GM21786 (cell line): ENCODE measurements around the gene PLEKHA1.

ENCODE experiments used
- ATAC-seq: cut with Tn5 transposase; IDR thresholded peaks from one replicate; pipeline ENCODE4 v1.9.1; 2021; ENCODE audit not compliant: unreplicated experiment

PLEKHA1 gene

DNA sequence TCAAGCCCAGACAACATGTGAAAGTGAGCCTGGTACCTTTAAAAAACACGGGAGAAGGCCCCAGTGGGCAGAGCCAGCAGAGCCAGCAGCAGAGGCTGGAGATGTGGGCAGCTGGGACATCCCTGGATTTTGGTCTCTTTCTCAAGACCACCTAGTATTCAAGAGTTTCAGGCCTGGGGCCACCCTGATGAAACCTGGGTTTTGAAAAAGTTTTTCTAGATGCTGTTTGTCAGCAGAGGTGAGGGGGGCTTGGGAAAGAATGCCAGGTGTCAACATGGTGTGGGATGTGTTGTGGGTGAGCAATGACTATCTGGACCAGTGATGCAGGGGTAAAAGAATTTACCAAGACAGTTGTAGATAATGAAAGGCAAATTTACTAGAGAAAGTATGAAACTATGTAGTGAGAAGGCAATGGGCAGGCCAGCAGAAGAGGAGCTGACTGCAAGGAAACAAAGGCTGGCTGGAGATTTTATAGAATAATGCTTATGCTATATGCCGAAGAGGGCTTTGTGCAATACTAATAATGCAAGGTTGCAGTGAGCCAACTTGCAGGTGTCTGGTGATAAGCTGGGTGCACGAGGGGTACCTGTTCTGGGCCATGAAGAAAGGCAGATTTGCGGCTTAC, 28.1 kb upstream of the PLEKHA1 start:
- no peak for ATAC-seq

DNA sequence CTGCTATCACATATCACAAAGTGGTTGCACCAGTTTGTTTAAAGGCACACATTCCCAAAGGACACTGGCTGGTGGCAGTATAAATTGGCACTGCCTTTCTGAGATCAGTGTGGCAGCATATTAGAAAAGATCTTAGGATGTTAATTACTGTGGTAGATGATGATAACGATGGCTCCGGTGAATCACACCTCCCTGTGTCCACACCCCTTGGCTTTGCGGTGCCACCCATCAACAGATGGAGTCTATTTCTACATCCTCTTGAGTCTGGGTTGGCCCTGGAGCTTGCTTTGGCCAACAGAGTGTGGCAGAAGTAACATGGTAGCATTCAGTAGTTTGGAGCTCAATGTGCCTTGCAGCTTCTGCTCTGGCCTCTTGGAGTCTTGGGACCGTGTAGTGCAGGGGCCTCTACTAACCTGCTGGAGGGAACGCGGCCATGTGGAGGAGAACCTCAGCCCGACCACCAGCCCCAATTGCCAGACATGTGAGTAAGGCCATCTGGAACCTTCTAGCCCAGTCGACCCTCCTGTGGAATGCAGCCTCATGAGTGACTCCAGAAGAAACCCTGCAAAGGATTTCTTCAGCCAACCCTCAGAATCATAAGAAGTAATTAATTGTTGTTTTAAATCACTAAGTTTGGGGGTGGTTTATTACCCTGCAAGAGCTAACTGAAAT, 27.2 kb upstream of the PLEKHA1 start:
- no peak for ATAC-seq

DNA sequence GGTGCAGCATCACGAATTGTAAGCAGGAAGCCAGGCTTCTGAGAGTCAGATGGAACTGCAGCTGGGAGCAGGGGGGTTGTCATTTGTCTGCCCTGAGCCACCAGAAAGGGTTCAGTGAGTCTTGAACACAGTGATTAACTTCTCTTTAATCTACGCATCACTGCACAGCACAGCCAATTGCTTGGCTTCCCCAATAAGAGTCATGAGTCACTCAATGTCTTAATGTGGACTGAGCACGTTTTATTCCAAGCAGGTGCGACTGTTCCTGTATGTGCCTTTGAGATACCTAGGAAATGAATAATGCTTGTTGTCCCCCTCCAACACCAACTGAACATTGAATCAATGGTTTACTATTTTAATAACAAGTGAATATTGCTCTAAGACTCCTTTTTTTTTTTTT, 26.0 kb upstream of the PLEKHA1 start:
- ATAC-seq, result no peak

DNA sequence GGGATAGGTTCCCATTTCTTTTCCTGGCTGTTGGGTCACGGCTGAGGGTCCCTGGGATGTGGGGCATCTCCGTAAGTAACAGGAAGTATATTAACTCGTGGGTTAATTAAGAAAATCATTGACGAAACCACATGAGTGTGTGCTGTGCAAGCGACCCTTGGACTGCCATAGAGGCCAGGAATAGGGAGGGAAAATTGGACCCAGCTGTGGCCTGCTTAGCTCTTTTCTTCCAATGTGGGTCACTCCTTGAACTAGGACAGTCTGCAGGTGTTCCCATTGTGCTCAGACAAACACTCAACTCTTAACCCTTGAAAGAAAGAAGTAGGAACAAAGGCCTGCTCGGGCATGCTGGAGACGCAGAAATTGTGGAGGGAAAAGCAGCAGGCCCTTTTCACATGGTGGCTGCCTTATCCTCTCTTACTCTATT, 25.6 kb upstream of the PLEKHA1 start:
- ATAC-seq, result no peak

GRCh38 chr10:122349758-122350369, 24.6 kb upstream of the PLEKHA1 start:
- ATAC-seq, result no peak

- no peak for ATAC-seq
These were observed 23.6 kb upstream of the PLEKHA1 start for GRCh38 chr10:122350893-122351292.

- ATAC-seq, result no peak
These were observed 21.5 kb upstream of the PLEKHA1 start for GRCh38 chr10:122352817-122353525.

DNA sequence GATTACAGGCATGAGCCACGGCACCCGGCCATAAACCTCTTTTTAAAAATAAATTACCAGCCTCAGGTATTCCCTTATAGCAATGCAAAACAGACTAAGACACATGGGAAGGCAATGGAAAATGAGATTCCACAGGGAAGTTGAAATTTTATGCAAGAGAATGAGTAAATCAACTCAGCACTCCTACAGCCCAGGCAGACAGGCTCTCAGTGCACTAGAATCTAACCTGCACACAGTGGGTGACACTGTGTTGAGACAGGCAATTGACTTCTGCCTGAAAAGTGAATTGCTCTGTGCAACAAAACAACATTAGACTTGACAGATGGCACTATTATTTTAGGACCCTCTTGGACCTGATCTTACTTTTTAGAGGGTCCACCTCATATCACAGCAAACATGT, 20.1 kb upstream of the PLEKHA1 start:
- no peak for ATAC-seq

GRCh38 chr10:122357685-122358084, 16.8 kb upstream of the PLEKHA1 start:
- ATAC-seq, result no peak

- ATAC-seq, result no peak
These were observed 14.9 kb upstream of the PLEKHA1 start for GRCh38 chr10:122359621-122360020.

DNA sequence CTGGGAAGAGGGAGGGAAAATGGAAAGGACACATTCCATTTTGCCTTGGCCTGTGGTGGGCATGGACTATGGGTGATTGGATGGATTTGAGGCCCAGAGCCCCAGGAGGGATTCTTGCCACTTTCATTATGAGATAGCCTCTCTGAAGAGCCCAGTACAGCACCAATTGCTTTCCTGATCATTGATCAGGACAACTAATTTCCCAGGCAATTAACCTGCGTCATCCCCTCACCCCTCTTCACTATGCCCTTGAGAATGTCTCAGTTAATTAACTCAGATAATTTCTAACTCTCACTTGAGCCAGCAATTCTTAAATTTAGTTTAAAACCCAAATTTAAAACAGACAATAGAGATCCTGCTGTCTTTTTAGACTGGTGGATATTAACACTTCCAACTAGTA, 13.5 kb upstream of the PLEKHA1 start:
- no peak for ATAC-seq

DNA sequence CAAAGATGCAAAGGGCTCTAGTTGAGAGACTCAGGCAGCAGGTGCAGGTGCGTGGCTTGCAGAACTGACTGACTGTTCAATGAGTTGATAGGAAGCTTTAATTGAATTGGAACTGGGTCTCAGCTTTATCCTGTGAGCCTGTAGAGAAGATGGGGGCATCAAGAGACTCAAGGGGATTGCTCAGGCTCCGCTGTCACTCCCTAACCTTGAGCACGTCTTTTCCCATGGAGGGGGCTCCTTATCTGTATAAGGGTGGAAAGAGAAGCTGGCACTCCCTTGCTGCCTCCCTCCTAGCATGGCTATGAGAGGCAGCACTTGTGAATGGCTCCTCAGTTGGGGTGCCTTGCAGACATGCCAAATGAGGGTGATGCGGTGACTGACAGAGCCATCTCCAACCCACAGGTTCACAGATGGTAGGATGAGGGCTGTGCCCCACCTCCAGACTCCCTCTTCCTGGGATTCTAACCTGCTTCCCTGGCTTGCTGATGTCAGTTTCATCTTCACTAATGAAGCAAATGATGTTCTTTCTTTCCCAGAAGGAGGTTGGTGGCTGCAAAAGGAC, 12.4 kb upstream of the PLEKHA1 start:
- ATAC-seq, result no peak

GRCh38 chr10:122362621-122363020, 11.9 kb upstream of the PLEKHA1 start:
- no peak for ATAC-seq

DNA sequence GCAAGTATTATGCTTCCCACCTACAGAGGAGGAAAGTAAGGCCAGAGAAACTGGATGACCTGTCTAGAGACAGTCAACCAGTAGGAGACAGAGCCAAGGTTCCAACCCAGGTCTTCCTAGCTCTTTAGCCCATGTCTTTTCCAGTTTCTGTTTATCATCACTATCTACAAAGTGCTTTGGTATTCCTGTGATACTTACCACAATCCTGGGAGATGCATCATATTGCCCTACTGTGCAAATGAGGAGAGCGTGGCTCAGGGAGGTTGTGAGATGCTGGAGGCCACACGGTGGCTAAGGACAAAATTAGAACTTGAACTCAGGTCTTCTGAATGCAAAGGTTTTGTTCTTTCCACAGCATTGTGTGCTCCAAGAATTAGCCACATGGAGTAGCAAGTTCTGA, 11.2 kb upstream of the PLEKHA1 start:
- no peak for ATAC-seq

GRCh38 chr10:122363722-122364463, 10.6 kb upstream of the PLEKHA1 start:
- ATAC-seq, result no peak

DNA sequence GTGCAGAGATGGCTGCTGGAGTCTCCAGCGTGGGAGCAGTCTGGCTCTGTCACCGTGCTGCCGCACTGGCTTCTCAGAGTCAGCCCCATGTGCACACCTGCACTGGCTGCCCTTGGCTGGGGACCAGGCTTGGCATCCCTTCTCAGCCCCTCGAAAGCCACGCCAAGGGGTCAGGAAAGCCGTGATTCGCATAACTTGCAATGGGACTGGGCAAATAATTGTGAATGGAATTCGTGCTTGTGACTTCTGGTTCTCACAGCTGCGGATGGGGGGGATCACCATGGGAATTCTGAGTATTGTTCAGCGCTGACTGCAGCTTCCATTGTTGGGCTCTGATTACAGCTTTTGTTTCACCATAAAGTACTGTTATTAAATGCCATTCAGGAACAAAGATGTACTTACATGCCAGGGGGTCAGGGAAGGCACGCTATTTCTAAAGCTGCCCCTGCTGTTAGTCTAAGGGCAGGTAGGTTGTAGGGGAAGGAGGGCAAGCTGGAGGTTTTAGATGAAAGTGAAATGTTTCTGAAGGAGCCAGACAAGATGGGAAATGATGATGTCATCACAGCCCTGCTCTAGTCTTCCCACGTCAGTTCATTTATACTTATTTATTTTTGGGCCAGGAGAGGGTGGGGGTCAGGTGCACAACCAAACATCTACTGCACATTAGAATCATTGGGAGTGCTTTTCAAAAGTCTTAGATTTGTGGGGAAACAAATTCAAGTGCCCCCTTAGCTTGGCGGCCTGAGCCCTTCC, 5.8 kb upstream of the PLEKHA1 start:
- no peak for ATAC-seq

DNA sequence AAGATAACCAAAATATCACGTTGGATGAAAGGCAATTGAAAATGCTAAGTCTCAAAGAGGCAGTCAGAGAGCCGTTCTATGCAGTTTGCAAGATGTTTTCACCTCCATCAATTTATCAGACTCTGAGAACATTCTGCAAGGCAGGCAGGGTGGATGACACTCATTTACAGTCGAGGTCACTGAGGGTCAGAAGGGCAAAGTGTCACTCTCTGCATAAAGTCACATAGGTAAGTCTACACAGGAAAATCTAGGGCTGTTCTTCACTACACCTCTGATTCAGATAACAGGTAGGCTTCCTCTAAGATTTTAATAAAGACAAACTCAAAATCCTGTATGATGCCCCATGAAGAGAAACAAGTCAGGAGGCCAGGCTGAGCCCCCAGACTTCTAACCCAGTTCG, 1.4 kb upstream of the PLEKHA1 start:
- ATAC-seq, result no peak

DNA sequence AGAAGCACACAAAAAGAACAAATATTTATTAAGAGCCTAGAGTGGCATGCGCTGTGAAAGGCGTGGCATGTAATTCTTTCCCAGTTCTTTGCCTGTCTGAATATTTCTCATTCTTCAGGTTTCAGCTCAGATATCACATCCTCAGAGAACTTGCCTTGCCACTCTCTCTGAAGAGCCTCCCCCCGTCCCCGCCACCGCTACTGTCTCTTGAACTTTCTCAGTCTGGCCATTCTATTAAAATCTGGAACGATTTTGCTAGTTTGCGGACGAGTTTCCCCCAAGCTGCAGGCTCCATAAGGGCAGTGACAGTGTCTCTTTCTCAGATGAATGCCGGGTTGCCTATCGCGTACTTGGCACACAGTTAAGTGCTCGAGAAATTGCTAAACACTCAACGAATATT, 787 bp upstream of the PLEKHA1 start:
- no peak for ATAC-seq

- ATAC-seq, result peak; percentile 61
These were observed 561 bp downstream of the PLEKHA1 start for GRCh38 chr10:122374859-122375678.
